ENCODE results near the gene LRBA. TPM values are rescaled to one million over a fixed set of nuclear protein-coding genes. Genes with fewer than 3 reads are reported as not detected.

The LRBA gene
- total RNA-seq, 1 donor from 2014 or later, result 68.0 TPM

- H3K27me3 ChIP-seq, result no peaks in the 10 kb centered on the region
- no peaks in the 10 kb centered on the region for H3K9me3 ChIP-seq
- H3K27ac ChIP-seq, result no peak overlapping the region
- no peaks in the 10 kb centered on the region for H3K4me1 ChIP-seq
- H3K4me3 ChIP-seq, result no peak overlapping the region
- intact Hi-C loops (cut with DNase I), result no loop called here
- no peak for DNase-seq (ENCODE audit: extremely low spot score in 2 of 2)
- TF ChIP-seq CTCF (IDR thresholded peaks at IDR 0.05) (no peak), POLR2A (IDR thresholded peaks at IDR 0.05) (no peak), POLR2AphosphoS5 (IDR thresholded peaks at IDR 0.05; ENCODE audit: insufficient read depth in 1 of 2, low read depth in 1 of 2) (no peak)
- no peaks in the 10 kb centered on the region for H3K36me3 ChIP-seq
Measured at GRCh38 chr4:150318971-150319370, 696.1 kb downstream of the LRBA start.

GRCh38 chr4:150318527-150318926, 696.6 kb downstream of the LRBA start:
- TF ChIP-seq POLR2A (IDR thresholded peaks at IDR 0.05), result no peak
- TF ChIP-seq CTCF (IDR thresholded peaks at IDR 0.05), result no peak
- TF ChIP-seq POLR2AphosphoS5 (IDR thresholded peaks at IDR 0.05; ENCODE audit: insufficient read depth in 1 of 2, low read depth in 1 of 2), result no peak
- intact Hi-C loops (cut with DNase I), result no loop called here
- H3K36me3 ChIP-seq, result no peaks in the 10 kb centered on the region
- no peaks in the 10 kb centered on the region for H3K27me3 ChIP-seq
- no peaks in the 10 kb centered on the region for H3K9me3 ChIP-seq
- no peak overlapping the region for H3K27ac ChIP-seq
- no peak for DNase-seq (ENCODE audit: extremely low spot score in 2 of 2)
- no peaks in the 10 kb centered on the region for H3K4me1 ChIP-seq
- H3K4me3 ChIP-seq, result no peak overlapping the region

DNA sequence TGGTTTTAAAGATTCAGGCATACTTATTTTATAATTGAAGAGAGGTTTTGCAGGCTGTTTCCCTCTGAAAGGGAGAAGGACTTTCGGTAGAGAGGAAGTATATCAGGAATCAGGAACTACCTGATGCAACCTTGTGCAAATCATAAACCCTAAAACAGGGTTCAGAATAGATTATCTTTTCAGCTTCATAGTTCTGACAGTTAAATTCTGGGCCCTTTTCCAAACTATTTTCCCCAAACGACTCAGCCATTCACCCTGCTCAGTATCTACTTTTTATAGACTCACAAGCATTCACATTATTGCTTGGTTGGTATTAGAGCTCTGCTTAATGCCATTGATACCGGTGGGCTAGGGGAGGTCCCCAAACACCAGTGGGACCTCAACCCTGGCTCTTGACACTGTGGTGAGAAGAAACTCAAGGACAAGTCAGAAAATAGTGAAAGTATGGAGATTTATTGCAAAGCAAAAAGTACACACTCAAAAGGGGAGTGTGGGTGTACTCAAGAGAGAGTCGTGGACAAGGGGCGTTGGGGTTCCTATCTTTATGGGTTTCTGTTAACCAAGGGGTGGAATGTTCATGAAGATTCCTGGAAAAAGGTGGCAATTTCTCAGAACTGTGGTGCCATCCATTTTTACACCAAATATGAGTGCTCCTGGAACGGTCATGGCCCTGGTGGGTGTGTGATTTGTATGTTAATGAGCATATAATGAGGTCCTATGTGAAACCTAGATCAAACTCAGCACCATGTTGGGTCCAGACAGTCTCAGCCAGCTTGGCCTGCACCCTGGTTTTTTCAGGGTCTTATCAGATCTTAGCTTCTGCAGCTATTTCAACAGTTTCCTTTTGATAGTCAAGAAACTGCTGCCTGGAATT, 698.5 kb downstream of the LRBA start:
- intact Hi-C loops (cut with DNase I), result no loop called here
- Histone ChIP-seq H3K27ac (no peak overlapping the region), H3K36me3 (no peaks in the 10 kb centered on the region), H3K4me1 (no peaks in the 10 kb centered on the region), H3K27me3 (no peaks in the 10 kb centered on the region), H3K4me3 (no peak overlapping the region), H3K9me3 (no peaks in the 10 kb centered on the region)
- DNase-seq (ENCODE audit: extremely low spot score in 2 of 2), result no peak
- TF ChIP-seq POLR2AphosphoS5 (IDR thresholded peaks at IDR 0.05; ENCODE audit: insufficient read depth in 1 of 2, low read depth in 1 of 2), result no peak
- no peak for TF ChIP-seq CTCF (IDR thresholded peaks at IDR 0.05)
- TF ChIP-seq POLR2A (IDR thresholded peaks at IDR 0.05), result no peak

DNA sequence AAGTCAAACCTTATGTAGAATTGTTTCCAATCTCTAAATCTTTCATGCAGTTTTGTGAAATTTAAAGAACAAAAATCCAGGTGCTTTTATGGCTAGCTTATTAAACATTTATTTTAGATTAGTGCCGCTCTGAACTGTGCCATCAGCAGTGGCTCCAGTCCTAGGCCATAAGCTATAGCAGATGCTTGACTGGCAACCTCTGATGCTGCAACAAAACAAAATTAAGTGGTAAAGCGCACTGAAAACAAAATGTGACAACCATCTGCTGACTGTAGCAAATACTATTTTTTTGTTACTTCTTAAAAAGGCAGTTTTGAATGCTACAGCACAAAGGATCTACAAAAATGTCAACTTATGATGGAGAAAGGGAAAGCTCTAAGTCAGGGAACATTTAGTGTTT, 699.4 kb downstream of the LRBA start:
- Histone ChIP-seq H3K27me3 (no peaks in the 10 kb centered on the region), H3K4me3 (no peak overlapping the region), H3K9me3 (no peaks in the 10 kb centered on the region), H3K27ac (no peak overlapping the region), H3K4me1 (no peaks in the 10 kb centered on the region), H3K36me3 (no peaks in the 10 kb centered on the region)
- TF ChIP-seq POLR2AphosphoS5 (IDR thresholded peaks at IDR 0.05; ENCODE audit: insufficient read depth in 1 of 2, low read depth in 1 of 2), result no peak
- no peak for TF ChIP-seq POLR2A (IDR thresholded peaks at IDR 0.05)
- no peak for TF ChIP-seq CTCF (IDR thresholded peaks at IDR 0.05)
- intact Hi-C loops (cut with DNase I), result no loop called here
- DNase-seq (ENCODE audit: extremely low spot score in 2 of 2), result no peak

- H3K27me3 ChIP-seq, result no peaks in the 10 kb centered on the region
- no peak for DNase-seq (ENCODE audit: extremely low spot score in 2 of 2)
- H3K9me3 ChIP-seq, result no peaks in the 10 kb centered on the region
- H3K36me3 ChIP-seq, result no peaks in the 10 kb centered on the region
- H3K4me1 ChIP-seq, result no peaks in the 10 kb centered on the region
- no peak overlapping the region for H3K4me3 ChIP-seq
- no peak for TF ChIP-seq POLR2A (IDR thresholded peaks at IDR 0.05)
- H3K27ac ChIP-seq, result no peak overlapping the region
- intact Hi-C loops (cut with DNase I), result no loop called here
Measured at GRCh38 chr4:150315175-150315574, 699.9 kb downstream of the LRBA start.
